ENCODE measurements around the gene PCYT2. TPM values are rescaled to one million over a fixed set of nuclear protein-coding genes. Genes with fewer than 3 reads are reported as not detected.
A peak's percentile ranks its signal among the peaks of the same experiment; 100 is the strongest.

Gene PCYT2
- total and polyA plus RNA-seq, 8 donors, result 9.0 to 35.3 (median 17.7) TPM

- no peak overlapping the region for H3K27ac ChIP-seq
These were observed 6.4 kb downstream of the PCYT2 start for GRCh38 chr17:81904600-81905423.

GRCh38 chr17:81903896-81904599 is 7.2 kb downstream of the PCYT2 start:
- FAIRE-seq (no peak), ATAC-seq (no peak), DNase-seq (peak in 2 of 6 donors; percentile 27 to 72)
- intact Hi-C loops (cut with DNase I), result no loop called here
- Histone ChIP-seq H3K36me3 (no peaks in the 10 kb centered on the region), H3K4me1 (peaks cover 0 to 6% (median 3%) of the 10 kb centered on the region in 3 donors), H3K27me3 (no peaks in the 10 kb centered on the region), H3K4me3 (no peak overlapping the region), H3K27ac (no peak overlapping the region), H3K9me3 (no peaks in the 10 kb centered on the region)
- no peak for TF ChIP-seq CTCF (IDR thresholded peaks at IDR 0.05)
- WGBS, 2 donors, result 95 to 97% methylated on average over 24 of the region's 24 CpGs

More at GRCh38 chr17:81904600-81905423, 6.4 kb downstream of the PCYT2 start:
- DNase-seq (peak in 2 of 6 donors; percentile 27 to 65), ATAC-seq (no peak), FAIRE-seq (no peak)
- Histone ChIP-seq H3K36me3 (no peaks in the 10 kb centered on the region), H3K4me3 (no peak overlapping the region), H3K4me1 (peaks cover 0 to 6% (median 3%) of the 10 kb centered on the region in 3 donors), H3K9me3 (no peaks in the 10 kb centered on the region), H3K27me3 (no peaks in the 10 kb centered on the region)
- TF ChIP-seq CTCF (IDR thresholded peaks at IDR 0.05), result no peak
- WGBS, 2 donors, result 91 to 92% methylated on average over 28 of the region's 28 CpGs
- intact Hi-C loops (cut with DNase I), result no loop called here

GRCh38 chr17:81903415-81903831 is 7.8 kb downstream of the PCYT2 start:
- H3K9me3 ChIP-seq, result no peaks in the 10 kb centered on the region
- FAIRE-seq (no peak), DNase-seq (peak in 2 of 6 donors; percentile 25 to 70), ATAC-seq (no peak)
- no peak for TF ChIP-seq CTCF (IDR thresholded peaks at IDR 0.05)
- H3K27me3 ChIP-seq, result no peaks in the 10 kb centered on the region
- 95% methylated on average over 10 of the region's 10 CpGs for WGBS, 2 donors
- intact Hi-C loops (cut with DNase I), result no loop called here
- H3K4me1 ChIP-seq, result peaks cover 0 to 6% (median 3%) of the 10 kb centered on the region in 3 donors
- no peak overlapping the region for H3K27ac ChIP-seq
- no peak overlapping the region for H3K4me3 ChIP-seq
- peaks cover 0 to 5% (median 0%) of the 10 kb centered on the region in 3 donors for H3K36me3 ChIP-seq

GRCh38 chr17:81902653-81903414 is 8.4 kb downstream of the PCYT2 start:
- no peak for TF ChIP-seq CTCF (IDR thresholded peaks at IDR 0.05)
- FAIRE-seq (no peak), DNase-seq (peak in 2 of 6 donors; percentile 51 to 82), ATAC-seq (peak; percentile 3 to 37 (median 18))
- intact Hi-C loops (cut with DNase I), result no loop called here
- WGBS, 2 donors, result 23 to 30% methylated on average over 39 to 47 of the region's 47 CpGs
- Histone ChIP-seq H3K9me3 (no peaks in the 10 kb centered on the region), H3K27ac (no peak overlapping the region), H3K27me3 (no peaks in the 10 kb centered on the region), H3K4me1 (peaks cover 0 to 6% (median 3%) of the 10 kb centered on the region in 3 donors), H3K36me3 (peaks cover 0 to 11% (median 2%) of the 10 kb centered on the region in 3 donors), H3K4me3 (peak overlapping the region in 2 of 4 donors; percentile 19 to 37)
